Glutamatergic neuron (in vitro differentiated cells): Measurements from ENCODE around the gene DIPK1B. TPM values are rescaled to one million over a fixed set of nuclear protein-coding genes. Genes with fewer than 3 reads are reported as not detected.
A peak's percentile ranks its signal among the peaks of the same experiment; 100 is the strongest.
"Not testable (repeated sequence)": the region's sequence is repeated elsewhere in the genome, so short reads cannot be mapped to it uniquely, and the experiment has no call there.

Experiments used
- DNase-seq: peaks from one replicate; pipeline ENCODE4 v3.0.0; 2022
- H3K27ac Mint-ChIP-seq: one replicate; pipeline ENCODE4 v1.8.0; 2020; ENCODE audit warnings: mild to moderate bottlenecking, mixed read lengths, inconsistent platforms; ENCODE audit not compliant: unreplicated experiment
- H3K27me3 Mint-ChIP-seq: one replicate; pipeline ENCODE4 v1.8.0; 2020; ENCODE audit warnings: mild to moderate bottlenecking, moderate library complexity, mixed read lengths, inconsistent platforms; ENCODE audit not compliant: unreplicated experiment
- H3K36me3 Mint-ChIP-seq: one replicate; pipeline ENCODE4 v1.8.0; 2020; ENCODE audit warnings: mild to moderate bottlenecking, mixed read lengths, inconsistent platforms; ENCODE audit not compliant: unreplicated experiment
- H3K4me1 Mint-ChIP-seq: one replicate; pipeline ENCODE4 v1.8.0; 2020; ENCODE audit warnings: mild to moderate bottlenecking, low read depth, mixed read lengths, inconsistent platforms; ENCODE audit not compliant: unreplicated experiment
- H3K4me3 Mint-ChIP-seq: one replicate; pipeline ENCODE4 v1.8.0; 2020; ENCODE audit warnings: mild to moderate bottlenecking, mixed read lengths, inconsistent platforms; ENCODE audit not compliant: unreplicated experiment
- H3K9me3 Mint-ChIP-seq: one replicate; pipeline ENCODE4 v1.8.0; 2020; ENCODE audit warnings: mild to moderate bottlenecking, moderate library complexity, mixed read lengths, inconsistent platforms; ENCODE audit not compliant: unreplicated experiment
- CTCF ChIP-seq: fragments of 200-600 bp; sonication (generic); IDR thresholded peaks from one replicate; pipeline ENCODE4 v1.5.0; 2021; ENCODE audit not compliant: partially characterized antibody, unreplicated experiment
- total RNA-seq: library from RNA; stranded (reverse); fragmentation: NEBNext Ultra II Directional; extraction: Animal tissue kit (Norgen Biotek cat#: 25700); gene quantifications from one replicate; pipeline ENCODE4 v1.2.1, GENCODE V29; 2021; ENCODE audit not compliant: unreplicated experiment

The DIPK1B gene
- total RNA-seq, 1 donor from 2014 or later, result 71.3 TPM

- Mint-ChIP-seq H3K27me3 (peaks cover 4% of the 10 kb centered on the region), H3K9me3 (peaks cover 7% of the 10 kb centered on the region), H3K36me3 (no peaks in the 10 kb centered on the region), H3K27ac (peak within 1 kb of the TSS; percentile 77), H3K4me1 (peaks cover 17% of the 10 kb centered on the region), H3K4me3 (peak within 1 kb of the TSS; percentile 42)
- no peak for TF ChIP-seq CTCF
- peak; percentile 70 for DNase-seq
These were observed 52.0 kb downstream of the DIPK1B start, which contains the start of gene LCN15 for GRCh38 chr9:136764301-136764891. TSS of gene LCN15 (minus strand) at chr9:136764518. CDS start at chr9:136764488, 30 bp downstream.

DNA sequence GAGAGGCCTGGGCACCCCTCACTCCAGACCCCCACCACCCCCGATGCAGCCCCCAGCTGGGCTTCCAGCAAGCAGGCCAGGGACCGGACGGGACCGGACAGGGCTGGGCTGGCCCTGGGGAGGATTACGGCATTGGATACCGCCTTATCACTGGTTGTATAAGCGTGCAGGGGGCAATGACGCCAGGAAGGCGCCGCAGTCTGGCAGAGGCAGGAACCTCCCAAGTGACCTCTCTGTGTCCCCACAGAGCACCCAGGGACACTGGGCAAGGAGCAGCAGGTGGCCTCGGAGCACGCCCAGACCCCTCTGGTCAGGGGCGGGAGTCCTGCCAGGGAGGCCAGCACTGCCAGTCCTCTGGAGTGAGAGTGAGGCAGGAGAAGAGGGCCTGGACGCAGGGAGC is 52.7 kb downstream of the DIPK1B start:
- H3K36me3 Mint-ChIP-seq, result no peaks in the 10 kb centered on the region
- peaks cover 12% of the 10 kb centered on the region for H3K4me1 Mint-ChIP-seq
- H3K9me3 Mint-ChIP-seq, result peaks cover 7% of the 10 kb centered on the region
- no peak for TF ChIP-seq CTCF
- H3K4me3 Mint-ChIP-seq, result no peak overlapping the region
- no peak for DNase-seq
- H3K27me3 Mint-ChIP-seq, result peaks cover 4% of the 10 kb centered on the region
- no peak overlapping the region for H3K27ac Mint-ChIP-seq

- peaks cover 10% of the 10 kb centered on the region for H3K4me1 Mint-ChIP-seq
These were observed 53.5 kb downstream of the DIPK1B start for GRCh38 chr9:136765745-136766409.

GRCh38 chr9:136766410-136767120 is 54.2 kb downstream of the DIPK1B start:
- not testable (repeated sequence) for H3K36me3 Mint-ChIP-seq
- DNase-seq, result peak; percentile 71
- peak overlapping the region; percentile 24 for H3K27ac Mint-ChIP-seq

More at GRCh38 chr9:136765745-136766409, 53.5 kb downstream of the DIPK1B start:
- H3K36me3 Mint-ChIP-seq, DNase-seq, H3K4me3 Mint-ChIP-seq, H3K9me3 Mint-ChIP-seq, H3K27me3 Mint-ChIP-seq: not testable (repeated sequence)
- H3K27ac Mint-ChIP-seq, result peak overlapping the region; percentile 77

More at GRCh38 chr9:136766410-136767120, 54.2 kb downstream of the DIPK1B start:
- peak; percentile 39 for TF ChIP-seq CTCF
- not testable (repeated sequence) for H3K4me1 Mint-ChIP-seq, H3K27me3 Mint-ChIP-seq, H3K9me3 Mint-ChIP-seq
- peak overlapping the region; percentile 17 for H3K4me3 Mint-ChIP-seq
